LNCaP clone FGC (cell line): ENCODE measurements around the gene ZNF423.

ENCODE experiments used
- DNase-seq: peaks from one replicate; pipeline ENCODE4 v3.0.0-alpha.2; 2011; ENCODE audit warnings: low read depth
- H3K4me3 ChIP-seq: 2 replicates; pipeline ENCODE4 v1.5.1; 2011; ENCODE audit warnings: mild to moderate bottlenecking, low read depth, low read length, control low read depth
- CTCF ChIP-seq: IDR thresholded peaks from 2 replicates; pipeline ENCODE4 v1.5.1; 2012; ENCODE audit warnings: mild to moderate bottlenecking; ENCODE audit not compliant: control insufficient read depth, insufficient read depth; ENCODE audit errors: extremely low read depth

Gene ZNF423

GRCh38 chr16:49778202-49778930 lies 77.5 kb downstream of the ZNF423 start:
- DNase-seq = no peak
- TF ChIP-seq CTCF = no peak
- no peak overlapping the region for H3K4me3 ChIP-seq

- TF ChIP-seq CTCF = no peak
- no peak overlapping the region for H3K4me3 ChIP-seq
- DNase-seq = no peak
These were observed 79.2 kb downstream of the ZNF423 start for GRCh38 chr16:49776734-49777133.

- no peak for TF ChIP-seq CTCF
- DNase-seq = no peak
- H3K4me3 ChIP-seq = no peak overlapping the region
These were observed 79.8 kb downstream of the ZNF423 start for GRCh38 chr16:49776085-49776595.

- no peak for DNase-seq
- no peak for TF ChIP-seq CTCF
- H3K4me3 ChIP-seq = no peak overlapping the region
These were observed 80.3 kb downstream of the ZNF423 start for GRCh38 chr16:49775581-49775980.

- no peak for TF ChIP-seq CTCF
- no peak for DNase-seq
- H3K4me3 ChIP-seq = no peak overlapping the region
These were observed 80.9 kb downstream of the ZNF423 start for GRCh38 chr16:49775018-49775417.

GRCh38 chr16:49773534-49774475 lies 82.1 kb downstream of the ZNF423 start:
- no peak overlapping the region for H3K4me3 ChIP-seq
- TF ChIP-seq CTCF = no peak
- no peak for DNase-seq
